Vagina (tissue), 2 donors: ENCODE data around the gene ARID4A.
"Not testable (repeated sequence)": the region's sequence is repeated elsewhere in the genome, so short reads cannot be mapped to it uniquely, and the experiment has no call there.

Experiments used
- CTCF ChIP-seq, 3 experiments: fragments of 450-650 bp in 2 of 3; fragments of 200-600 bp in 1 of 3; sonication (generic) in 1 of 3; IDR thresholded peaks; one replicate each; pipeline ENCODE4 v1.5.1; 2017 to 2019; ENCODE audit warnings: antibody characterized with exemption in 3 of 3, mild to moderate bottlenecking in 2 of 3, moderate library complexity in 2 of 3
- POLR2A ChIP-seq, 2 donors: fragments of 450-650 bp; IDR thresholded peaks; one replicate each; pipeline ENCODE4 v1.6.1; 2017; ENCODE audit warnings: antibody characterized with exemption in 2 of 2, mild to moderate bottlenecking in 2 of 2, moderate library complexity in 2 of 2

GRCh38 chr14:58343535-58343934 is 45.2 kb downstream of the ARID4A start:
- not testable (repeated sequence) for TF ChIP-seq CTCF, POLR2A (IDR thresholded peaks at IDR 0.05)
